Sigmoid colon (tissue), 4 donors: ENCODE measurements around the gene FIG4.

ENCODE experiments used
- POLR2A ChIP-seq, 2 donors: fragments of 450-650 bp; IDR thresholded peaks; one replicate each; pipeline ENCODE4 v1.6.1; 2016; ENCODE audit warnings: antibody characterized with exemption in 2 of 2, mild to moderate bottlenecking in 2 of 2, moderate library complexity in 2 of 2
- POLR2AphosphoS5 ChIP-seq, 4 donors: sonication (generic); formaldehyde crosslinking; IDR thresholded peaks; one replicate each; pipeline ENCODE4 v1.6.1; 2017; ENCODE audit warnings: antibody characterized with exemption in 4 of 4
- TF ChIP-seq, protein P1 (sequence below), 4 experiments: fragments of 450-650 bp in 3 of 4; fragments of 200-600 bp in 1 of 4; IDR thresholded peaks; one replicate each; pipeline ENCODE4 v1.5.1; 2016 to 2019; ENCODE audit warnings: antibody characterized with exemption in 4 of 4, mild to moderate bottlenecking in 3 of 4, moderate library complexity in 2 of 4

DNA sequence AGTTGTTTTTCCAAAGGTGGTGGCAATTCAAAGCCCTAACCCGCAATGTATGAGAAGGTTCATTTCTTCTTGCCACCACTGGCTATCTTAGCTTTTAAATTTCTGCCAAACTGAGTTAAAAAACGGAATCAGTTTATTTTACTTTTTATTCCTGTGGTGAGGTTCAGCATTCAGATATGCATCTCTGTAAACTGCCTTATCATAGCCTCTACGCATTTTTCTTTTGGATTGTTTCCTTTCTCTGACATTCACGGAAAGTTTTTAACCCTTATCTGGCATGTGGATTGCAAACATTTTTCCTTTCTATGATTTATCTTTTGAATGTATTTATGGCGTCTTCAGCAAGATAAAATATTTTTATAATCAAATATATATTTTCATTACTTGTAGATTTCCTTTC, 37.8 kb upstream of the FIG4 start:
- no peak for TF ChIP-seq POLR2AphosphoS5 (IDR thresholded peaks at IDR 0.05)
- TF ChIP-seq POLR2A (IDR thresholded peaks at IDR 0.05) = no peak
- TF ChIP-seq, protein P1, sequence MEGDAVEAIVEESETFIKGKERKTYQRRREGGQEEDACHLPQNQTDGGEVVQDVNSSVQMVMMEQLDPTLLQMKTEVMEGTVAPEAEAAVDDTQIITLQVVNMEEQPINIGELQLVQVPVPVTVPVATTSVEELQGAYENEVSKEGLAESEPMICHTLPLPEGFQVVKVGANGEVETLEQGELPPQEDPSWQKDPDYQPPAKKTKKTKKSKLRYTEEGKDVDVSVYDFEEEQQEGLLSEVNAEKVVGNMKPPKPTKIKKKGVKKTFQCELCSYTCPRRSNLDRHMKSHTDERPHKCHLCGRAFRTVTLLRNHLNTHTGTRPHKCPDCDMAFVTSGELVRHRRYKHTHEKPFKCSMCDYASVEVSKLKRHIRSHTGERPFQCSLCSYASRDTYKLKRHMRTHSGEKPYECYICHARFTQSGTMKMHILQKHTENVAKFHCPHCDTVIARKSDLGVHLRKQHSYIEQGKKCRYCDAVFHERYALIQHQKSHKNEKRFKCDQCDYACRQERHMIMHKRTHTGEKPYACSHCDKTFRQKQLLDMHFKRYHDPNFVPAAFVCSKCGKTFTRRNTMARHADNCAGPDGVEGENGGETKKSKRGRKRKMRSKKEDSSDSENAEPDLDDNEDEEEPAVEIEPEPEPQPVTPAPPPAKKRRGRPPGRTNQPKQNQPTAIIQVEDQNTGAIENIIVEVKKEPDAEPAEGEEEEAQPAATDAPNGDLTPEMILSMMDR (IDR thresholded peaks at IDR 0.05) = no peak
